Measurements from ENCODE around the gene SCGB1D1.
"Not testable (repeated sequence)": the region's sequence is repeated elsewhere in the genome, so short reads cannot be mapped to it uniquely, and the experiment has no call there.

SCGB1D1 gene

DNA sequence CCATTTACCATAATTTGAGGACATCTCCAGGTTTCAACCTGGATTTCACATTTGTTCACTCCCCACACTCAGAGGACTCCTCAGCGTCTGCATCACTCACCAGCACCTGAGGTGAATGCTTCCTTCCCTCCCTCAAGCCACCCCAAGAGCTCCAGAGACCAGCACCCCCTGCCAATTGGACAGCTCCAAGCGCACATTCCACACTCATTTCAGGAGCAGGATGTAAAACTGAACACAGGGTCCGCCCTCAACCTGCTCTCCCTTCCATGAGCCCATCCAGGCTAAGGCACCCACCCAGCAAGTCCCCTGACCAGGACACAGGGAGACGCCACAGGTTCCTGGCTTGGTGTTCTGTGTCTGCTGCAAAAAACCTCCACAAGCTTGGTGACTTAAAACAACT lies 3.9 kb downstream of the SCGB1D1 start:
- no peak overlapping the region for H3K4me3 ChIP-seq (ENCODE audit: low read depth in 1 of 5, low read length in 5 of 5)
- no peaks in the 10 kb centered on the region for H3K4me1 ChIP-seq (ENCODE audit: control insufficient read depth in 5 of 5, insufficient read depth in 5 of 5, low read length in 5 of 5)
- H3K27me3 ChIP-seq (ENCODE audit: control insufficient read depth in 5 of 5, insufficient read depth in 4 of 5, low read length in 5 of 5) = peaks cover 12 to 30% (median 17%) of the 10 kb centered on the region in 5 donors
- H3K36me3 ChIP-seq (ENCODE audit: control insufficient read depth in 5 of 5, insufficient read depth in 5 of 5, low read length in 5 of 5) = no peaks in the 10 kb centered on the region
- H3K27ac ChIP-seq (ENCODE audit: low read depth, low read length) = no peak overlapping the region
- H3K9me3 ChIP-seq (ENCODE audit: control insufficient read depth in 5 of 5, low read length in 5 of 5) = no peaks in the 10 kb centered on the region
- H3K9ac ChIP-seq (ENCODE audit: low read length in 5 of 5) = no peak overlapping the region

GRCh38 chr11:62195010-62195409 lies 5.0 kb downstream of the SCGB1D1 start:
- H3K27ac ChIP-seq (ENCODE audit: low read depth, low read length); H3K9me3 ChIP-seq (ENCODE audit: control insufficient read depth in 5 of 5, low read length in 5 of 5); H3K4me1 ChIP-seq (ENCODE audit: control insufficient read depth in 5 of 5, insufficient read depth in 5 of 5, low read length in 5 of 5); H3K4me3 ChIP-seq (ENCODE audit: low read depth in 1 of 5, low read length in 5 of 5); H3K36me3 ChIP-seq (ENCODE audit: control insufficient read depth in 5 of 5, insufficient read depth in 5 of 5, low read length in 5 of 5); H3K9ac ChIP-seq (ENCODE audit: low read length in 5 of 5): not testable (repeated sequence)
- peaks cover 1 to 24% (median 7%) of the 10 kb centered on the region in 5 donors for H3K27me3 ChIP-seq (ENCODE audit: control insufficient read depth in 5 of 5, insufficient read depth in 4 of 5, low read length in 5 of 5)

DNA sequence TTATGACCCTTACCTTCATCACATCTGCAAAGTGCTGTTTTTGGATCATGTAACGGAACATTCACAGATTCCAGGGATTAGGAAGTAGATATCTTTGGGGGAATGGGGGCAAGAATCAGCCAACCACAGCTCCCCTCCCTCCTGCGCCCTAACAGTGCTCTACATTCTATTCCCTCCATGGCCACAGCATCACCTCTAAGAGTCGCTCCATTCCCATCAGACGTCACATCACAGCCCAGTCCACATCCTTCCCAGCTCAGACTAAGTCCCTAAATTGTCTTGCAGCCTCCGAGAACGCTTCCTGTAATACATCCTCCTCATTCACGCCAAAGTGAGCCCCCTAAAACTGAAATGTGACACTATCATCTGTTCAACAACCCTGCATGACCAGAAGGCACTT lies 5.9 kb downstream of the SCGB1D1 start:
- no peaks in the 10 kb centered on the region for H3K36me3 ChIP-seq (ENCODE audit: control insufficient read depth in 5 of 5, insufficient read depth in 5 of 5, low read length in 5 of 5)
- H3K4me1 ChIP-seq (ENCODE audit: control insufficient read depth in 5 of 5, insufficient read depth in 5 of 5, low read length in 5 of 5) = no peaks in the 10 kb centered on the region
- peaks cover 0 to 19% (median 3%) of the 10 kb centered on the region in 5 donors for H3K27me3 ChIP-seq (ENCODE audit: control insufficient read depth in 5 of 5, insufficient read depth in 4 of 5, low read length in 5 of 5)
- H3K9ac ChIP-seq (ENCODE audit: low read length in 5 of 5) = no peak overlapping the region
- no peaks in the 10 kb centered on the region for H3K9me3 ChIP-seq (ENCODE audit: control insufficient read depth in 5 of 5, low read length in 5 of 5)
- H3K27ac ChIP-seq (ENCODE audit: low read depth, low read length) = no peak overlapping the region
- no peak overlapping the region for H3K4me3 ChIP-seq (ENCODE audit: low read depth in 1 of 5, low read length in 5 of 5)

DNA sequence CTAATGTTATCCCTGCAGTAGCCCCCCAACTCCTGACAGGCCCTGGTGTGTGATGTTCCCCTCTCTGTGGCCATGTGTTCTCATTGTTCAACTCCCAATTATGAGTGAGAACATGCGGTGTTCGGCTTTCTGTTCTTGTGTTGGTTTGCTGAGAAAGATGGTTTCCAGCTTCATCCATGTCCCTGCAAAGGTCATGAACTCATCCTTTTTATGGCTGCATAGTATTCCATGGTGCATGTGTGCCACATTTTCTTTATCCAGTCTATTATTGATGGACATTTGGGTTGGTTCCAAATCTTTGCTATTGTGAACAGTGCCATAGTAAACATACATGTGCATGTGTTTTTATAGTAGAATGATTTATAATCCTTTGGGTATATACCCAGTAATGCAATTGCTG lies 7.4 kb downstream of the SCGB1D1 start:
- not testable (repeated sequence) for H3K4me1 ChIP-seq (ENCODE audit: control insufficient read depth in 5 of 5, insufficient read depth in 5 of 5, low read length in 5 of 5)

GRCh38 chr11:62201376-62201775 lies 11.4 kb downstream of the SCGB1D1 start:
- Histone ChIP-seq H3K4me3 (ENCODE audit: low read depth in 1 of 5, low read length in 5 of 5) (no peak overlapping the region), H3K27ac (ENCODE audit: low read depth, low read length) (no peak overlapping the region), H3K4me1 (ENCODE audit: control insufficient read depth in 5 of 5, insufficient read depth in 5 of 5, low read length in 5 of 5) (no peaks in the 10 kb centered on the region), H3K36me3 (ENCODE audit: control insufficient read depth in 5 of 5, insufficient read depth in 5 of 5, low read length in 5 of 5) (no peaks in the 10 kb centered on the region), H3K27me3 (ENCODE audit: control insufficient read depth in 5 of 5, insufficient read depth in 4 of 5, low read length in 5 of 5) (peaks cover 0 to 6% (median 4%) of the 10 kb centered on the region in 5 donors), H3K9me3 (ENCODE audit: control insufficient read depth in 5 of 5, low read length in 5 of 5) (no peaks in the 10 kb centered on the region), H3K9ac (ENCODE audit: low read length in 5 of 5) (no peak overlapping the region)

More for the DNA sequence above, 7.4 kb downstream of the SCGB1D1 start:
- H3K36me3 ChIP-seq (ENCODE audit: control insufficient read depth in 5 of 5, insufficient read depth in 5 of 5, low read length in 5 of 5); H3K9me3 ChIP-seq (ENCODE audit: control insufficient read depth in 5 of 5, low read length in 5 of 5); H3K9ac ChIP-seq (ENCODE audit: low read length in 5 of 5); H3K27ac ChIP-seq (ENCODE audit: low read depth, low read length); H3K4me3 ChIP-seq (ENCODE audit: low read depth in 1 of 5, low read length in 5 of 5): not testable (repeated sequence)
- peaks cover 0 to 16% (median 6%) of the 10 kb centered on the region in 5 donors for H3K27me3 ChIP-seq (ENCODE audit: control insufficient read depth in 5 of 5, insufficient read depth in 4 of 5, low read length in 5 of 5)

DNA sequence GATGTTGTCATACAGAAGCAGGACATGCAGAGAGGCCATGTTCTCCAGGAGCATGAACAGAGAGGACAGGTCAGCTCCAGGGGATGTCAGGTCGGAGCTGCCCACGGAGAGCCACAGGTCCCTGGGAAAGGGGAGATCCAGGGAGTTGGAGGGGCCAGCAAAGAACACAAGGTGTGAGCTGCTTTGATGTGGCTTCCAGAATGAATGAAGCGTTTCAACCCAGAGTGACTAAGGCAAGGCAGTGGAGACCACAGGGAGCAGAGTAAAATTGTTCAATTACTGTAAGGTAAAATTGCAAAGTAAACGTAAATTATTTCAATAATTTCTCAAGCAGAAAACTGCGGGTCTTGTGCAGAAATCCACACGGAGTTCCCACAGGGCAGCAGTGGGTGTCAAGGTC lies 12.9 kb downstream of the SCGB1D1 start:
- Histone ChIP-seq H3K9me3 (ENCODE audit: control insufficient read depth in 5 of 5, low read length in 5 of 5) (no peaks in the 10 kb centered on the region), H3K4me1 (ENCODE audit: control insufficient read depth in 5 of 5, insufficient read depth in 5 of 5, low read length in 5 of 5) (no peaks in the 10 kb centered on the region), H3K27me3 (ENCODE audit: control insufficient read depth in 5 of 5, insufficient read depth in 4 of 5, low read length in 5 of 5) (peaks cover 0 to 6% (median 0%) of the 10 kb centered on the region in 5 donors), H3K9ac (ENCODE audit: low read length in 5 of 5) (no peak overlapping the region), H3K36me3 (ENCODE audit: control insufficient read depth in 5 of 5, insufficient read depth in 5 of 5, low read length in 5 of 5) (no peaks in the 10 kb centered on the region), H3K27ac (ENCODE audit: low read depth, low read length) (no peak overlapping the region), H3K4me3 (ENCODE audit: low read depth in 1 of 5, low read length in 5 of 5) (no peak overlapping the region)

GRCh38 chr11:62204430-62204829 lies 14.4 kb downstream of the SCGB1D1 start:
- peaks cover 0 to 5% (median 0%) of the 10 kb centered on the region in 5 donors for H3K27me3 ChIP-seq (ENCODE audit: control insufficient read depth in 5 of 5, insufficient read depth in 4 of 5, low read length in 5 of 5)

GRCh38 chr11:62205441-62205840 lies 15.4 kb downstream of the SCGB1D1 start:
- Histone ChIP-seq H3K9ac (ENCODE audit: low read length in 5 of 5) (no peak overlapping the region), H3K4me3 (ENCODE audit: low read depth in 1 of 5, low read length in 5 of 5) (no peak overlapping the region), H3K36me3 (ENCODE audit: control insufficient read depth in 5 of 5, insufficient read depth in 5 of 5, low read length in 5 of 5) (no peaks in the 10 kb centered on the region), H3K27me3 (ENCODE audit: control insufficient read depth in 5 of 5, insufficient read depth in 4 of 5, low read length in 5 of 5) (peaks cover 0 to 6% (median 0%) of the 10 kb centered on the region in 5 donors), H3K4me1 (ENCODE audit: control insufficient read depth in 5 of 5, insufficient read depth in 5 of 5, low read length in 5 of 5) (no peaks in the 10 kb centered on the region), H3K27ac (ENCODE audit: low read depth, low read length) (no peak overlapping the region), H3K9me3 (ENCODE audit: control insufficient read depth in 5 of 5, low read length in 5 of 5) (no peaks in the 10 kb centered on the region)

More at GRCh38 chr11:62204430-62204829, 14.4 kb downstream of the SCGB1D1 start:
- no peaks in the 10 kb centered on the region for H3K9me3 ChIP-seq (ENCODE audit: control insufficient read depth in 5 of 5, low read length in 5 of 5)
- H3K36me3 ChIP-seq (ENCODE audit: control insufficient read depth in 5 of 5, insufficient read depth in 5 of 5, low read length in 5 of 5) = no peaks in the 10 kb centered on the region
- no peak overlapping the region for H3K4me3 ChIP-seq (ENCODE audit: low read depth in 1 of 5, low read length in 5 of 5)
- H3K27ac ChIP-seq (ENCODE audit: low read depth, low read length) = no peak overlapping the region
- no peak overlapping the region for H3K9ac ChIP-seq (ENCODE audit: low read length in 5 of 5)
- no peaks in the 10 kb centered on the region for H3K4me1 ChIP-seq (ENCODE audit: control insufficient read depth in 5 of 5, insufficient read depth in 5 of 5, low read length in 5 of 5)

DNA sequence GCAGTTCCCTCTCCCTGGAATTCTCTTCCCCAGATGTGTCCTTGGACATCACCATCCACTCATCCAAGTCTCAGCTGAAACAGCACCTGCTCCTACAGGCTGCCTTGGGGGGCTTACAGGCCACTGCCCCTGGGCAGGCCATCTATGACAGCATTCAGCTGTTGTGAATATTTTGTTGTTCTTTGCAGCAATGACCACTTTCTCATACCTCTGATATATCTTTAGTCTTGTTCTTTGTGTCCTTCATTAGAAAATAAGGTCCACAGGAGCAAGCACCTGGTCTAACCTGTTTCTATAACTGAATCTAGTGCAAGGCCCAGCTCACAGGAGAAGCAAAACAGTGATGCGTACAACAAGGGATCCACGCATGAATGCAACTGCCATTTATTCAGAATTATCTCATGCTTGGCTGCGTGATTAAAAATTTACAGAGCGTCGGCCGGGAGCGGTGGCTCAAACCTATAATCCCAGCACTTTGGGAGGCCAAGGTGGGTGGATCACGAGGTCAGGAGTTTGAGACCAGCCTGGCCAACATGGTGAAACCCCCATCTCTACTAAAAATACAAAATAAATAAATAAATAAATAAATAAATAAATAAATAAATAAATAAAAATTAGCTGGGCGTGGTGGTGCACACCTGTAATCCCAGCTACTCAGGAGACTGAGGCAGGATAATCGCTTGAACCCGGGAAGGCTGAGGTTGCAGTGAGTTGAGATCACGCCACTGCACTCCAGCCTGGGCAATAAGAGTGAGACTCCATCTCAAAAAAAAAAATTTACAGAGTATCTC lies 16.5 kb downstream of the SCGB1D1 start:
- H3K36me3 ChIP-seq (ENCODE audit: control insufficient read depth in 5 of 5, insufficient read depth in 5 of 5, low read length in 5 of 5); H3K4me1 ChIP-seq (ENCODE audit: control insufficient read depth in 5 of 5, insufficient read depth in 5 of 5, low read length in 5 of 5); H3K27ac ChIP-seq (ENCODE audit: low read depth, low read length): not testable (repeated sequence)

DNA sequence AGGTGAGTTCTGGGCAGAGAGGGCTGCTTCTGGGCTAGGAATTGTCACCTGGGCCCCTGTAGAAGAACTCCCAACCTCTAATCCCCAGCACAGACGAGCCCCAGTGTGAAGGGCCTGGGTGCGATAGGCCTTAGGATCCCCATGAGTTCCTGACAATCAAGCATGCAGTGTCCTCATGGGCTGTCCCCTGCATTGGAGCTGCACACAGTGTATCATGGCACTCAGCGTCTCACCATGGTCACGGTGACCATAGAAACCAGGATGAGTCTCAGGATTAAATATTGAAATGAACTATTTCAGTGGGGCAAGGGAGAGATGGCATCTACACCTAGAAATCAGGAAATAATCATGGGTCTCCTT lies 18.7 kb downstream of the SCGB1D1 start:
- Histone ChIP-seq H3K36me3 (ENCODE audit: control insufficient read depth in 5 of 5, insufficient read depth in 5 of 5, low read length in 5 of 5) (no peaks in the 10 kb centered on the region), H3K27ac (ENCODE audit: low read depth, low read length) (no peak overlapping the region)

More for the DNA sequence above, 16.5 kb downstream of the SCGB1D1 start:
- H3K27me3 ChIP-seq (ENCODE audit: control insufficient read depth in 5 of 5, insufficient read depth in 4 of 5, low read length in 5 of 5); H3K9me3 ChIP-seq (ENCODE audit: control insufficient read depth in 5 of 5, low read length in 5 of 5); H3K4me3 ChIP-seq (ENCODE audit: low read depth in 1 of 5, low read length in 5 of 5); H3K9ac ChIP-seq (ENCODE audit: low read length in 5 of 5): not testable (repeated sequence)

More for the DNA sequence above, 18.7 kb downstream of the SCGB1D1 start:
- Histone ChIP-seq H3K9me3 (ENCODE audit: control insufficient read depth in 5 of 5, low read length in 5 of 5) (no peaks in the 10 kb centered on the region), H3K4me3 (ENCODE audit: low read depth in 1 of 5, low read length in 5 of 5) (no peak overlapping the region), H3K9ac (ENCODE audit: low read length in 5 of 5) (no peak overlapping the region), H3K27me3 (ENCODE audit: control insufficient read depth in 5 of 5, insufficient read depth in 4 of 5, low read length in 5 of 5) (peaks cover 0 to 3% (median 0%) of the 10 kb centered on the region in 5 donors), H3K4me1 (ENCODE audit: control insufficient read depth in 5 of 5, insufficient read depth in 5 of 5, low read length in 5 of 5) (no peaks in the 10 kb centered on the region)

Measured in subcutaneous abdominal adipose tissue (tissue), 5 donors.